ENCODE data around the gene WSCD1. TPM values are rescaled to one million over a fixed set of nuclear protein-coding genes. Genes with fewer than 3 reads are reported as not detected.

The WSCD1 gene
- total and polyA plus RNA-seq, 2 donors (not counting 3 experiments of a cell fraction or from before 2014, with no cell fraction given): 21.5 to 49.4 TPM

DNA sequence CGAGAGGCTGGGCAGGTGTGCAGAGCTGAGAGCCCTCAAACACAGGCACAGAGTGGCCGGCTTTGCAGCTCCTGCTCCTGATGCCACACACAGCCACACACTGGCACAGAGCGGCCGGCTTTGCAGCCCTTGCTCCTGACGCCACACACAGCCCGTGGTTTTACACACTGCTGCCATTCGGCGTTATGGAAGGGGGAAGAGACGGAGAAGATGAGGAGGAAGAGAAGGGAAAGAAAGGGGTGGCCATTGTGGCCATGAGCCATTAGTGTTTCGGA is 26.8 kb downstream of the WSCD1 start:
- Histone ChIP-seq H3K4me3 (replicated peaks in 1 of 3; ENCODE audit: insufficient read depth in 1 of 3, low read depth in 1 of 3, low read length in 3 of 3) (no peak overlapping the region), H3K27ac (ENCODE audit: insufficient read depth, low read depth, low read length) (no peak overlapping the region), H3K79me2 (ENCODE audit: control insufficient read depth, insufficient read depth, low read length) (no peaks in the 10 kb centered on the region), H3K36me3 (ENCODE audit: control insufficient read depth in 2 of 2, extremely low read depth in 1 of 2, insufficient read depth in 2 of 2, low read length in 2 of 2) (peaks cover 0 to 39% of the 10 kb centered on the region in 2 experiments), H3K9me3 (replicated peaks; ENCODE audit: control insufficient read depth, insufficient read depth, low read length) (no peaks in the 10 kb centered on the region), H2AFZ (ENCODE audit: low read depth, low read length) (no peak overlapping the region), H3K9me1 (replicated peaks; ENCODE audit: control insufficient read depth, extremely low read depth, insufficient read depth, low read length) (no peaks in the 10 kb centered on the region), H3K27me3 (ENCODE audit: control insufficient read depth in 2 of 2, insufficient read depth in 2 of 2, low read length in 2 of 2) (no peaks in the 10 kb centered on the region), H3K9ac (replicated peaks; ENCODE audit: extremely low read depth, insufficient read depth, low read length) (no peak overlapping the region), H3K4me2 (ENCODE audit: insufficient read depth, low read length) (no peak overlapping the region), H3K4me1 (ENCODE audit: control insufficient read depth, extremely low read depth, insufficient read depth, low read length) (peaks cover 27% of the 10 kb centered on the region), H4K20me1 (replicated peaks; ENCODE audit: control insufficient read depth, extremely low read depth, insufficient read depth, low read length) (no peaks in the 10 kb centered on the region)
- intact Hi-C loops (cut with micrococcal nuclease): no loop called here
- POLR2A ChIA-PET: no interaction called here
- no TSS peak for BruUV-seq (replicated peaks)
- DNase-seq (ENCODE audit: low read depth, low spot score) (no peak), FAIRE-seq (no peak)
- CTCF ChIA-PET: interaction anchor here (1.0 kb wide), 1 partner anchor 194 kb away, joined by 3 read pairs; no protein-coding TSS in a partner anchor
- dilution Hi-C loops (cut with MboI; ENCODE audit: extremely low pct_ligation_motif_present, low sequenced_read_pairs): no loop called here
- TF ChIP-seq, protein P1, sequence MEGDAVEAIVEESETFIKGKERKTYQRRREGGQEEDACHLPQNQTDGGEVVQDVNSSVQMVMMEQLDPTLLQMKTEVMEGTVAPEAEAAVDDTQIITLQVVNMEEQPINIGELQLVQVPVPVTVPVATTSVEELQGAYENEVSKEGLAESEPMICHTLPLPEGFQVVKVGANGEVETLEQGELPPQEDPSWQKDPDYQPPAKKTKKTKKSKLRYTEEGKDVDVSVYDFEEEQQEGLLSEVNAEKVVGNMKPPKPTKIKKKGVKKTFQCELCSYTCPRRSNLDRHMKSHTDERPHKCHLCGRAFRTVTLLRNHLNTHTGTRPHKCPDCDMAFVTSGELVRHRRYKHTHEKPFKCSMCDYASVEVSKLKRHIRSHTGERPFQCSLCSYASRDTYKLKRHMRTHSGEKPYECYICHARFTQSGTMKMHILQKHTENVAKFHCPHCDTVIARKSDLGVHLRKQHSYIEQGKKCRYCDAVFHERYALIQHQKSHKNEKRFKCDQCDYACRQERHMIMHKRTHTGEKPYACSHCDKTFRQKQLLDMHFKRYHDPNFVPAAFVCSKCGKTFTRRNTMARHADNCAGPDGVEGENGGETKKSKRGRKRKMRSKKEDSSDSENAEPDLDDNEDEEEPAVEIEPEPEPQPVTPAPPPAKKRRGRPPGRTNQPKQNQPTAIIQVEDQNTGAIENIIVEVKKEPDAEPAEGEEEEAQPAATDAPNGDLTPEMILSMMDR (IDR thresholded peaks at IDR 0.05; ENCODE audit: extremely low read depth in 1 of 2, insufficient read depth in 1 of 2, low read depth in 1 of 2, low read length in 2 of 2): no peak
- no peak for TF ChIP-seq GATA2 (IDR thresholded peaks at IDR 0.05; ENCODE audit: insufficient read depth, insufficient read length, low read depth, low read length)
- no peak for TF ChIP-seq MAX (IDR thresholded peaks at IDR 0.05; ENCODE audit: insufficient read depth, insufficient read length)
- no peak for TF ChIP-seq FOS (IDR thresholded peaks at IDR 0.05; ENCODE audit: borderline replicate concordance, insufficient read depth, low read length)
- TF ChIP-seq EZH2 (IDR thresholded peaks at IDR 0.05; ENCODE audit: borderline replicate concordance, low read depth, low read length, severe bottlenecking): no peak
- no peak for TF ChIP-seq POLR2AphosphoS5 (IDR thresholded peaks at IDR 0.05; ENCODE audit: insufficient read depth, low read depth, low read length)
- TF ChIP-seq MYC (IDR thresholded peaks at IDR 0.05; ENCODE audit: low read depth, low read length): no peak
- TF ChIP-seq JUN (IDR thresholded peaks at IDR 0.05; ENCODE audit: borderline replicate concordance, insufficient read depth, insufficient read length, low read depth): no peak
- no peak for TF ChIP-seq POLR2A (IDR thresholded peaks at IDR 0.05; ENCODE audit: low read depth, low read length)

Data from endothelial cell of umbilical vein (primary cell).